GM19193 (cell line): ENCODE data around the gene CAPNS1.

Experiments
- POLR2A ChIP-seq: IDR thresholded peaks from 4 replicates; pipeline ENCODE4 v1.6.1; 2011; ENCODE audit not compliant: insufficient read depth, insufficient read length; ENCODE audit errors: extremely low read depth

CAPNS1 gene

GRCh38 chr19:36136964-36137686 is 2.7 kb upstream of the CAPNS1 start:
- TF ChIP-seq POLR2A = no peak

GRCh38 chr19:36139120-36139472 is 770 bp upstream of the CAPNS1 start:
- no peak for TF ChIP-seq POLR2A

- TF ChIP-seq POLR2A = peak; percentile 46
Measured at GRCh38 chr19:36140304-36141038, 605 bp downstream of the CAPNS1 start.

- TF ChIP-seq POLR2A = no peak
Measured at GRCh38 chr19:36141039-36141927, 1.4 kb downstream of the CAPNS1 start.

GRCh38 chr19:36142046-36142445 is 2.2 kb downstream of the CAPNS1 start:
- no peak for TF ChIP-seq POLR2A

- no peak for TF ChIP-seq POLR2A
Measured at GRCh38 chr19:36142496-36142895, 2.6 kb downstream of the CAPNS1 start.

- no peak for TF ChIP-seq POLR2A
Measured at GRCh38 chr19:36144624-36145023, 4.8 kb downstream of the CAPNS1 start.

GRCh38 chr19:36149673-36150406 is 10.0 kb downstream of the CAPNS1 start:
- no peak for TF ChIP-seq POLR2A

- TF ChIP-seq POLR2A = no peak
Measured at GRCh38 chr19:36150586-36150985, 10.7 kb downstream of the CAPNS1 start.

- TF ChIP-seq POLR2A = peak; percentile 11
Measured at GRCh38 chr19:36151144-36152018, 11.5 kb downstream of the CAPNS1 start.

GRCh38 chr19:36152019-36152351 is 12.1 kb downstream of the CAPNS1 start:
- no peak for TF ChIP-seq POLR2A

GRCh38 chr19:36152352-36153091 is 12.7 kb downstream of the CAPNS1 start, which contains the start of gene COX7A1:
TSS of gene COX7A1 (minus strand) at chr19:36152447. CDS start at chr19:36152407, 40 bp downstream.
- no peak for TF ChIP-seq POLR2A

GRCh38 chr19:36153126-36153525 is 13.3 kb downstream of the CAPNS1 start:
- no peak for TF ChIP-seq POLR2A
